ENCODE data around the gene CDK19.

DNA sequence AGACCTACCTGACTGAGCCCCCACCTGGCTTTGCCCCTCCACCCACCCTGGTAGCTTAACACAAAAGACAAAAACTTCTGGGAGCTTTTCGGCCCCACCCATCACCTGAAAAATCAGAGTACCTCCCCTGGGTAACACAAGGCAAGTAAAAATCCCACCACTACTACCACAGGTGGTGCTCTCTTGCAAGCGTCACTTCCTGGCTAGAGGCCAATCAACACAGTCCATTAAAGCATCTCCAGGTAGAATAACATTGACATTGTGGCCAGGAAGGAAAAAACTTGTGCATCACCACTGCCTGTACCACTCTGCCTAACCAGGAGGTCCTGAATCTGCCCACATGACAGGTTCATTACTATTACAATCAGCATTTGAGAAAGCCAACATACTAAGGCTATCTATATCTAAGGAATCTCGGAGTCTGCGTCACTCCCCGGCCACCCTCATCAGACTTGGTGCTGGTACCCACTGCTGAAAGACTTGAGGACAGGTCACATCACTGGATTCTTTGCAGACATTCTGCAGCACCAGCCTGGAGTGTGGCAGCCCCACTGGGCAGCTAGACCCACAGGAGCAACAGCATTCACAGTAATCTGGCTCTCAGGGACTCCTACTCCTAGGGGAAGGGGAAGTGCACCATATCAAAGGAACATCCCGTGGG, 125.9 kb downstream of the CDK19 start:
- TF ChIP-seq, protein P1, sequence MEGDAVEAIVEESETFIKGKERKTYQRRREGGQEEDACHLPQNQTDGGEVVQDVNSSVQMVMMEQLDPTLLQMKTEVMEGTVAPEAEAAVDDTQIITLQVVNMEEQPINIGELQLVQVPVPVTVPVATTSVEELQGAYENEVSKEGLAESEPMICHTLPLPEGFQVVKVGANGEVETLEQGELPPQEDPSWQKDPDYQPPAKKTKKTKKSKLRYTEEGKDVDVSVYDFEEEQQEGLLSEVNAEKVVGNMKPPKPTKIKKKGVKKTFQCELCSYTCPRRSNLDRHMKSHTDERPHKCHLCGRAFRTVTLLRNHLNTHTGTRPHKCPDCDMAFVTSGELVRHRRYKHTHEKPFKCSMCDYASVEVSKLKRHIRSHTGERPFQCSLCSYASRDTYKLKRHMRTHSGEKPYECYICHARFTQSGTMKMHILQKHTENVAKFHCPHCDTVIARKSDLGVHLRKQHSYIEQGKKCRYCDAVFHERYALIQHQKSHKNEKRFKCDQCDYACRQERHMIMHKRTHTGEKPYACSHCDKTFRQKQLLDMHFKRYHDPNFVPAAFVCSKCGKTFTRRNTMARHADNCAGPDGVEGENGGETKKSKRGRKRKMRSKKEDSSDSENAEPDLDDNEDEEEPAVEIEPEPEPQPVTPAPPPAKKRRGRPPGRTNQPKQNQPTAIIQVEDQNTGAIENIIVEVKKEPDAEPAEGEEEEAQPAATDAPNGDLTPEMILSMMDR (IDR thresholded peaks at IDR 0.05) = no peak
- TF ChIP-seq POLR2A (IDR thresholded peaks at IDR 0.05) = no peak

All from adrenal gland (tissue), 5 donors.